Endothelial cell of umbilical vein (primary cell): ENCODE results near the gene AFP. TPM values are rescaled to one million over a fixed set of nuclear protein-coding genes. Genes with fewer than 3 reads are reported as not detected.

ENCODE experiments used
- BruUV-seq: library from RNA; stranded (reverse); fragments of 400-500 nt; replicated peaks from 2 replicates; lab custom pipeline; 2021; lab: Mats Ljungman, UMichigan
- CTCF ChIA-PET: fragments of 300-600, 350-600 bp; sonication (Branson Sonifier 250); formaldehyde crosslinking; loops from one replicate; lab custom pipeline; 2021; ENCODE audit warnings: antibody characterized with exemption, inconsistent platforms; lab: Charles Lee
- POLR2A ChIA-PET: fragments of 300-600, 350-600 bp; sonication (Branson Sonifier 250); formaldehyde crosslinking; loops from one replicate; lab custom pipeline; 2021; ENCODE audit warnings: antibody characterized with exemption, inconsistent platforms; lab: Charles Lee
- DNase-seq: peaks from one replicate; pipeline ENCODE4 v3.0.0-alpha.2; 2011; ENCODE audit warnings: low read depth, low spot score
- FAIRE-seq: peaks from 2 replicates; lab custom pipeline; 2011; peaks lifted over from hg19 to GRCh38; lab: Jason Lieb, UNC
- H2AFZ ChIP-seq: 2 replicates; pipeline ENCODE4 v1.6.0; 2012; ENCODE audit warnings: low read depth, low read length, control low read depth, inconsistent platforms
- H3K27ac ChIP-seq: 2 replicates; pipeline ENCODE4 v1.5.1; 2011; ENCODE audit warnings: low read depth, mild to moderate bottlenecking, control low read depth, low read length, moderate library complexity; ENCODE audit not compliant: insufficient read depth
- H3K27me3 ChIP-seq, 2 experiments: 2 replicates each; pipeline versions ENCODE4 v1.6.0 to v1.6.1; 2011; ENCODE audit warnings: low read length in 2 of 2, mixed read lengths in 1 of 2; ENCODE audit not compliant: control insufficient read depth in 2 of 2, insufficient read depth in 2 of 2
- H3K36me3 ChIP-seq, 2 experiments: 2 replicates in 1 of 2; 3 replicates in 1 of 2; pipeline ENCODE4 v1.5.1; 2011; ENCODE audit warnings: low read length in 2 of 2, mild to moderate bottlenecking in 1 of 2, moderate library complexity in 1 of 2; ENCODE audit not compliant: control insufficient read depth in 2 of 2, insufficient read depth in 2 of 2; ENCODE audit errors: extremely low read depth in 1 of 2
- H3K4me1 ChIP-seq: 3 replicates; pipeline ENCODE4 v1.5.1; 2011; ENCODE audit warnings: mild to moderate bottlenecking, low read length; ENCODE audit not compliant: control insufficient read depth, insufficient read depth; ENCODE audit errors: extremely low read depth
- H3K4me2 ChIP-seq: 2 replicates; pipeline ENCODE4 v1.6.1; 2011; ENCODE audit warnings: low read length, control low read depth, mixed read lengths; ENCODE audit not compliant: insufficient read depth
- H3K4me3 ChIP-seq, 3 experiments: fragments of 200-600 bp in 1 of 3; sonication (generic), shearing (Covaris generic) in 1 of 3; replicated peaks in 1 of 3; 2 replicates each; pipeline ENCODE4 v1.5.1; 2011 to 2016; ENCODE audit warnings: control low read depth in 3 of 3, low read length in 3 of 3, mild to moderate bottlenecking in 2 of 3, inconsistent platforms in 1 of 3, low read depth in 1 of 3, moderate library complexity in 1 of 3; ENCODE audit not compliant: insufficient read depth in 1 of 3
- H3K79me2 ChIP-seq: 2 replicates; pipeline ENCODE4 v1.6.0; 2012; ENCODE audit warnings: low read length, inconsistent platforms; ENCODE audit not compliant: control insufficient read depth, insufficient read depth
- H3K9ac ChIP-seq: replicated peaks from 2 replicates; pipeline ENCODE3; 2011; ENCODE audit warnings: low read length, control low read depth; ENCODE audit not compliant: insufficient read depth; ENCODE audit errors: extremely low read depth
- H3K9me1 ChIP-seq: replicated peaks from 3 replicates; pipeline ENCODE4 v1.6.0; 2011; ENCODE audit warnings: mild to moderate bottlenecking, low read length; ENCODE audit not compliant: control insufficient read depth, insufficient read depth; ENCODE audit errors: extremely low read depth
- H3K9me3 ChIP-seq: replicated peaks from 2 replicates; pipeline ENCODE4 v1.5.1; 2012; ENCODE audit warnings: low read length, inconsistent platforms; ENCODE audit not compliant: control insufficient read depth, insufficient read depth
- H4K20me1 ChIP-seq: replicated peaks from 2 replicates; pipeline ENCODE3; 2011; ENCODE audit warnings: mild to moderate bottlenecking, low read length; ENCODE audit not compliant: control insufficient read depth, insufficient read depth; ENCODE audit errors: extremely low read depth
- EZH2 ChIP-seq: IDR thresholded peaks from 2 replicates; pipeline ENCODE4 v1.6.1; 2012; ENCODE audit warnings: borderline replicate concordance, low read depth, mild to moderate bottlenecking, moderate library complexity, low read length, inconsistent platforms; ENCODE audit not compliant: severe bottlenecking
- FOS ChIP-seq: IDR thresholded peaks from 2 replicates; pipeline ENCODE4 v1.6.1; 2011; ENCODE audit warnings: mild to moderate bottlenecking, low read length, moderate library complexity, borderline replicate concordance; ENCODE audit not compliant: insufficient read depth
- GATA2 ChIP-seq: IDR thresholded peaks from 2 replicates; pipeline ENCODE4 v1.7.0; 2011; ENCODE audit warnings: low read depth, mild to moderate bottlenecking, moderate library complexity, mixed read lengths, low read length; ENCODE audit not compliant: insufficient read length, insufficient read depth
- JUN ChIP-seq: IDR thresholded peaks from 2 replicates; pipeline ENCODE4 v1.6.1; 2011; ENCODE audit warnings: borderline replicate concordance, low read depth; ENCODE audit not compliant: insufficient read length, insufficient read depth
- MYC ChIP-seq: IDR thresholded peaks from one replicate; pipeline ENCODE4 v1.6.1; 2011; ENCODE audit warnings: mild to moderate bottlenecking, low read depth, low read length
- POLR2A ChIP-seq: IDR thresholded peaks from 2 replicates; pipeline ENCODE4 v1.6.1; 2012; ENCODE audit warnings: low read depth, mild to moderate bottlenecking, control low read depth, low read length
- POLR2AphosphoS5 ChIP-seq: IDR thresholded peaks from 2 replicates; pipeline ENCODE4 v1.6.1; 2012; ENCODE audit warnings: low read depth, mild to moderate bottlenecking, control low read depth, low read length, moderate library complexity; ENCODE audit not compliant: insufficient read depth
- dilution Hi-C: fragments of 300-500 bp; cut with MboI; formaldehyde crosslinking; loops from one replicate; pipeline ENCODE4 v1.15.0; 2019; ENCODE audit warnings: low sequenced_read_pairs; ENCODE audit not compliant: extremely low pct_ligation_motif_present
- intact Hi-C: fragments of 100-400 bp; cut with micrococcal nuclease; formaldehyde crosslinking; loops from one replicate; pipeline ENCODE4 v1.10.0; 2022
- polyA plus RNA-seq, 4 experiments: library from polyadenylated mRNA; depleted of rRNA in 3 of 4; stranded (reverse) in 3 of 4; unstranded in 1 of 4; fragments of >200 nt; gene quantifications; 2 replicates each; pipeline versions ENCODE4 v1.2.1 to v1.2.3, GENCODE V29; 2011 to 2012; ENCODE audit warnings: missing spikeins in 1 of 4
- total RNA-seq: library from RNA; stranded (reverse); gene quantifications from 2 replicates; pipeline ENCODE4 v1.2.3, GENCODE V29; 2021
- TF ChIP-seq, protein P1 (sequence below), 2 donors: IDR thresholded peaks; 1 replicate in 1 of 2; 2 replicates in 1 of 2; pipeline ENCODE4 v1.5.1; 2011; ENCODE audit warnings: low read length in 2 of 2, mild to moderate bottlenecking in 2 of 2, moderate library complexity in 2 of 2, control low read depth in 1 of 2, inconsistent platforms in 1 of 2, low read depth in 1 of 2; ENCODE audit not compliant: insufficient read depth in 1 of 2; ENCODE audit errors: extremely low read depth in 1 of 2
- TF ChIP-seq, protein P2 (sequence below): IDR thresholded peaks from 2 replicates; pipeline ENCODE4 v1.6.1; 2011; ENCODE audit not compliant: insufficient read depth, insufficient read length

The AFP gene
- total and polyA plus RNA-seq, 2 donors (not counting 3 experiments of a cell fraction or from before 2014, with no cell fraction given) = not detected

DNA sequence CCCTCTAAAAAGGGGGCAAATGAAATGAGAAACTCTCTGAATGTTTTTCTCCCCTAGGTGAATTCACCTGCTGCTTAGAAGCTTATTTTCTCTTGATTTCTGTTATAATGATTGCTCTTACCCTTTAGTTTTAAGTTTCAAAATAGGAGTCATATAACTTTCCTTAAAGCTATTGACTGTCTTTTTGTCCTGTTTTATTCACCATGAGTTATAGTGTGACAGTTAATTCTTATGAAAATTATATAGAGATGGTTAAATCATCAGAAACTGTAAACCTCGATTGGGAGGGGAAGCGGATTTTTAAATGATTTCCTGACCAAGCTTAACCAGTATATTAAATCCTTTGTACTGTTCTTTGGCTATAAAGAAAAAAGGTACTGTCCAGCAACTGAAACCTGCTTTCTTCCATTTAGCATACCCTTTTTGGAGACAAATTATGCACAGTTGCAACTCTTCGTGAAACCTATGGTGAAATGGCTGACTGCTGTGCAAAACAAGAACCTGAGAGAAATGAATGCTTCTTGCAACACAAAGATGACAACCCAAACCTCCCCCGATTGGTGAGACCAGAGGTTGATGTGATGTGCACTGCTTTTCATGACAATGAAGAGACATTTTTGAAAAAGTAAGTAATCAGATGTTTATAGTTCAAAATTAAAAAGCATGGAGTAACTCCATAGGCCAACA, 27.7 kb upstream of the AFP start:
- no peak overlapping the region for H2AFZ ChIP-seq
- H3K27ac ChIP-seq = no peak overlapping the region
- H3K79me2 ChIP-seq = no peaks in the 10 kb centered on the region
- H3K9ac ChIP-seq = no peak overlapping the region
- no peaks in the 10 kb centered on the region for H3K9me1 ChIP-seq
- POLR2A ChIA-PET = no interaction called here
- intact Hi-C loops (no loop called here), dilution Hi-C loops (no loop called here)
- H3K9me3 ChIP-seq = no peaks in the 10 kb centered on the region
- H3K4me2 ChIP-seq = no peak overlapping the region
- no peak for FAIRE-seq
- H3K27me3 ChIP-seq = peaks cover 0 to 6% of the 10 kb centered on the region in 2 experiments
- BruUV-seq = no TSS peak
- no peaks in the 10 kb centered on the region for H3K4me1 ChIP-seq
- no peak for DNase-seq
- CTCF ChIA-PET = interaction anchor here (1.7 kb wide), 1 partner anchor 38 kb away, joined by 7 read pairs; no protein-coding TSS in a partner anchor
- no peaks in the 10 kb centered on the region for H4K20me1 ChIP-seq
- TF ChIP-seq, protein P1, sequence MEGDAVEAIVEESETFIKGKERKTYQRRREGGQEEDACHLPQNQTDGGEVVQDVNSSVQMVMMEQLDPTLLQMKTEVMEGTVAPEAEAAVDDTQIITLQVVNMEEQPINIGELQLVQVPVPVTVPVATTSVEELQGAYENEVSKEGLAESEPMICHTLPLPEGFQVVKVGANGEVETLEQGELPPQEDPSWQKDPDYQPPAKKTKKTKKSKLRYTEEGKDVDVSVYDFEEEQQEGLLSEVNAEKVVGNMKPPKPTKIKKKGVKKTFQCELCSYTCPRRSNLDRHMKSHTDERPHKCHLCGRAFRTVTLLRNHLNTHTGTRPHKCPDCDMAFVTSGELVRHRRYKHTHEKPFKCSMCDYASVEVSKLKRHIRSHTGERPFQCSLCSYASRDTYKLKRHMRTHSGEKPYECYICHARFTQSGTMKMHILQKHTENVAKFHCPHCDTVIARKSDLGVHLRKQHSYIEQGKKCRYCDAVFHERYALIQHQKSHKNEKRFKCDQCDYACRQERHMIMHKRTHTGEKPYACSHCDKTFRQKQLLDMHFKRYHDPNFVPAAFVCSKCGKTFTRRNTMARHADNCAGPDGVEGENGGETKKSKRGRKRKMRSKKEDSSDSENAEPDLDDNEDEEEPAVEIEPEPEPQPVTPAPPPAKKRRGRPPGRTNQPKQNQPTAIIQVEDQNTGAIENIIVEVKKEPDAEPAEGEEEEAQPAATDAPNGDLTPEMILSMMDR (IDR thresholded peaks at IDR 0.05; ENCODE audit: extremely low read depth in 1 of 2, insufficient read depth in 1 of 2, low read depth in 1 of 2, low read length in 2 of 2) = no peak
- TF ChIP-seq JUN (no peak), EZH2 (no peak), POLR2A (no peak), MYC (no peak), FOS (no peak), GATA2 (no peak), POLR2AphosphoS5 (no peak)
- TF ChIP-seq, protein P2, sequence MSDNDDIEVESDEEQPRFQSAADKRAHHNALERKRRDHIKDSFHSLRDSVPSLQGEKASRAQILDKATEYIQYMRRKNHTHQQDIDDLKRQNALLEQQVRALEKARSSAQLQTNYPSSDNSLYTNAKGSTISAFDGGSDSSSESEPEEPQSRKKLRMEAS = no peak
- no peak overlapping the region for H3K4me3 ChIP-seq
- H3K36me3 ChIP-seq = no peaks in the 10 kb centered on the region
